H4 (cell line): ENCODE measurements around the gene GBE1. TPM values are rescaled to one million over a fixed set of nuclear protein-coding genes. Genes with fewer than 3 reads are reported as not detected.
"Not testable (repeated sequence)": the region's sequence is repeated elsewhere in the genome, so short reads cannot be mapped to it uniquely, and the experiment has no call there.

ENCODE experiments used
- DNase-seq: peaks from one replicate; pipeline ENCODE4 v3.0.0-alpha.2; 2015; ENCODE audit warnings: low spot score
- total RNA-seq: library from RNA; depleted of rRNA; stranded (reverse); fragments of >200 nt; shearing (Covaris generic); gene quantifications from 2 replicates; pipeline ENCODE4 v1.2.3, GENCODE V29; 2014

GBE1 gene
- total RNA-seq, 1 experiment from 2014 or later: 66.4 TPM

DNA sequence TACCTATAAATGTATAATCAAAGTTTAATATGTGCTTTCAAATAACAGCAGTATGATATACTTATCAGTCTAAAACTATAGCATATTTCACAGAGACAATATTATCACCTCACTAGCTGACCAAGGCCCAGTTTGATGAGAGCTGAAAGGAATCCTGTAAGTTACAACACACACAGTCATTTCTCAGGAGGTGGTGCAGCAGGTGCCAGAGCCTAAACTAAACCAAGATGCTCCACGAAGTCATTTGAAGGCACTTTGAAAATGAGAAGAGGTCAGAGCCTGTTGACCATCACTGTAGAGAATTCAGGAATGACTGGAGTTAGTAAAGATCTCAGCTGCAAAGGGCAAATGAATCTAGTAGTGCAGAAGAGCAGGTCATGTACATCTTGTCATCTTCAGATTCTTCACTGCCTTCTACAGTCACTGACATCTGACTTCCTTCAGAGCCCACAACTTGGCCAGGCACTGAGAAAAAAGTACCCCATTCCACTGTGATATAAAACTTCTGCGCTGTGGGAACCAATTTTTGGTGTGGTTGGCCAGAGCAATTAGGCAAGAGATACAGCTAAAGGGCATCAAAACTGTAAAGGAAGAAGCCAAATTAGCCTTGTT is 7.9 kb downstream of the GBE1 start:
- DNase-seq: no peak

DNA sequence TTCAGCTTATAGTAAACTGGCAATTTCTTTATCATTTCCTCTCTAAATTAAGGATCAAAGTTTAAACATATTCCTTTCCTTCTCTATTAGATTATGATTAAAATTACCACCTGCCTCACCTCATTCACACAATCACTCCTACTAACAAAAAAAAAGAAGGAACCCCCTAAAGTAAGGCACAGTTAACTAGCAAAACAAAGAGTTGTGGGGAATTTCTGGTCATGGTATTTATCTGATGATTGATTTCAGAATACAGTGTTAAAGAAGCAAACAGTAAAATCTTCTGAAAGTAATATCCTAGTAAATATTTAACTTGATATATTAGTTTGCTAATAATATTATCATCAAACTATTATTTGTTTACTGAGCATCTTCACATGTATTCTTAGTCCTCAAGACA is 8.8 kb downstream of the GBE1 start:
- no peak for DNase-seq

DNA sequence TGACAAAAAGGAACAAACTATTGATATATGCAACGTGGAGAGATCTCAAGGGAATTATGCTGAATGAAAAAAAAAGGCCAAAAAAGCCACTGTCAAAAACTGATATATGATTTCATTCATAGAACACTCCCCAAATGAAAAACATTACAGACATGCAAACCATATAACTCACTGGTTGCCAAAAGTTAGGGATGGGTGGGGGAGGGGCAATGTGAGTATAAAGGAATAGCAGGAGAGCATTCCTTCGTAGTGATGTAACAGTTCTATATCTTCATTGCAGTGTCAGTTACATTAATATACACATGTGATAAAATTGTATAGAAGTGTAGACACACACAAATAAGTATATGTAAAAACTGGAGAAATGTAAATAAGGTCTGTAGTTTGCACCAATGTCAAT is 12.2 kb downstream of the GBE1 start:
- no peak for DNase-seq

DNA sequence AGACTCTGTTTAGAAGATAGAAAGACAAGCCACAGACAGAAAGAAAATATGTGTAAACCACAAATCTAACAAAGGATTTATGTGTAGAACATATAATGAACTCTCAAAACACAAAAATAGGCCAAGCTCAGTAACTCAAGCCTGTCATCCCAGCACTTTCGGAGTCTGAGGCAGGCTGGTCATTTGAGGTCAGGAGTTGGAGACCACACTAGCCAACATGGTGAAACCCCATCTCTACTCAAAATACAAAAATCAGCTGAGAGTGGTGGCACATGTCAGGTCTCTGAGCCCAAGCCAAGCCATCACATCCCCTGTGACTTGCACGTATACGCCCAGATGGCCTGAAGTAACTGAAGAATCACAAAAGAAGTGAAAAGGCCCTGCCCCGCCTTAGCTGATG is 14.2 kb downstream of the GBE1 start:
- DNase-seq: not testable (repeated sequence)

DNA sequence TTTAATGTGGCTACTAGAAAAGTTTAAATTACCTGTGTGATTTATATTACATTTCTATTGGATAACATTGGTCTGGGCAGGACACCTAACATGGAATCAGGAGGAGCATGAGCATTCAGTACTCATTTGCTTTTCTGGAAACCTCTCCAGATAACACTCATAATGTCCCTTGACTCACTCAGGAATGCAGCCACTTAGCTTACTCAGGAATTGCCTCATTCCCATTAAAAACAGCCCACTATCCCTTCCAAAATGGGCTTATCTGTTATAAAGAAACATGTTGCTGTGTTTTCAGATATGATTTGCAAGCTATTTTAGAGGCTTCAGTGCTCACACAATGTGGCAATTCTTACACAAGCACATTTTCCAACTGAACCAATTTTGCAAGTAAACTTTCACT is 17.1 kb downstream of the GBE1 start:
- peak; percentile 79 for DNase-seq

DNA sequence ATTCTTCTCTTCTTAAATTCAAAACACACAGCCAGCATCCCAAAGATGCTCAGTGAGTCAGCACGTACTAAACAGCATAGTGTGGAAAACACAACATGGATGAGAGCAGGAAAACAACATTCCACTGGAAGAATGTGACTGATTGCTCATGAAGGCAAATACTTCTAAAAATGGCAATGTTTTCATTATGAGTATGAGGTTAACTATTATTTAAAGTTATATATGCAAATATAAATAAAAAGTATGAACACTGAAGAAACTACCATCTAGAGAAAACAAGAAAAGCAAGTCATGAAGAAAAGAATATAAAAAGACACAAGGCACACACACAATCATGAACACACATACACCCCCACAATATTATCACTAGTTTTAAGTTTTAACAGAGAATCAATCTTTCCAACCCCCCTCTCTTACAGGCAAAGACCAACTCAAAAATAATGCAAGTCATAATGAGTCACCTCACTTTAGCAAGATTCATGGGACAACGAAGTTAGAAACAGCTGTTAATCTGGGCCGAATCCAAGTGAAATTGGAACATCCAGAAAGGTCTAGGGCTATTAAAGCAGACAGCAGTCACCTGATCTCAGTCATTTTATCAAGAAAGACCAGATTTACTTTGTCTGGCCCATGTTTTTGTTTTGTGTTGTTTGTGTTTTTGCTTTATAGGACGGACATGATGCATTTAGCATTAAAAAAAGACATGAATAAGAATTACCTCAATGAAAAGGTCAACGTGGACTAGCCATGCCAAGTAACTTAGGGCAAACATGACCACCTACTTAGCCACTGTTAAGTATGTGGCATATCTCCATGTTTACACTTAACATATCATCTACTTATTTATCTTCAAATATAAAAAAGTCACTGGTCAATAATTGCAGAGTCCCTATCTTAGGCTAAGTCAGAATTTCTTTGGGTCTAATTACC is 18.1 kb downstream of the GBE1 start:
- peak; percentile 92 for DNase-seq

DNA sequence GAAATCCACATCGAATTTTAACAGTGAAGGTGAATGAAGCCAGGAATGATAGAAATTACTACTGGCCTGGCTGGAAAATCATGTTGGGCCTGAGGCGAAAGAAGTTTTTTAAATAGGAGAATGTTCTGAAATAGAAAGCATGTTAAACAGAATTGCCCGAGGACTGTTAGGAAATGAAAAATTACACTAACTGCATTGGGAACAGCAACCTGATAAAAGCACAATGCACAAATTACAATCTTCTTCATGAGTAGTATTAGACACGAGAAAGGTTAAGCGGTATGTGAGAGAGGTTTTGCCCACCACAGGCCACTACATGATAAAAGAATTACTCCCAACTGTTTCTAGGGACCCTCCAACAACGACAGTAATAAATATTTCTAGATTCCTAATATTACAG is 18.9 kb downstream of the GBE1 start:
- no peak for DNase-seq

DNA sequence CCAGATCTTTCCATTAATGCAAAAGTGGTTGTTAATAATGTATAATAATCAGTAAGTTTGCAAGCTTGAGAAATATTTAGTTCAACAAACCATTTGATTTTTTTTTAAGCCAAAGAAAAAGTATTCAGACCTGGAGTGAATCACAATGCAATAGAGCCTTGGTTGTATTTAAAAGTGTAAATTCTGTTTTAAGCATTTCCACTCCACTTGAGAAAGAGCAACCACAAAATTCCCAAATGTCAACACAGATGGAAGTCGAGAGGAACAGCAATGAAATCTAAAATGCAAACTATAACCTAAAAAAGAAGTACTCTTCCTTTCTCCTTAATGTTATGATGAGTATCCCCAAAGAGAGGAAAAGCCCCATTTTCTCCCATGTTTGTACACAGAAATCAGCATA is 20.2 kb downstream of the GBE1 start:
- DNase-seq: no peak

DNA sequence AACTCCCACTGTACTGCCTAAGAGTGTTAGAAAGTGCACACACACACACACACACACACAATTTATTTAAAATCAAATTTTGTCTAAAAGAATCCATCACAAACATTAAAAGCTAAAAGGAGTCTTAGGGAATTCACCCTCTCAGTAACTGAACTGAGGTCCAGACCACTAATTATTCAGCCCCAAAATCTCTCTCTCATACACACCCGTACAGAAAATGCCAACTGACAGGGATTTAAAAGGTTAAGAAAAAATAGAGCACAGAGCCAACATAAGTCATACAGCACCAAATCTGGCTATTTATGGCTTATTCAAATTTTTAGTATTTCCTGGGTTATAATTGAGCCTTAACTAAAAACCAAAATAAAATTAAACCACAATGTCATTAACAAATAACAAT is 20.7 kb downstream of the GBE1 start:
- no peak for DNase-seq

DNA sequence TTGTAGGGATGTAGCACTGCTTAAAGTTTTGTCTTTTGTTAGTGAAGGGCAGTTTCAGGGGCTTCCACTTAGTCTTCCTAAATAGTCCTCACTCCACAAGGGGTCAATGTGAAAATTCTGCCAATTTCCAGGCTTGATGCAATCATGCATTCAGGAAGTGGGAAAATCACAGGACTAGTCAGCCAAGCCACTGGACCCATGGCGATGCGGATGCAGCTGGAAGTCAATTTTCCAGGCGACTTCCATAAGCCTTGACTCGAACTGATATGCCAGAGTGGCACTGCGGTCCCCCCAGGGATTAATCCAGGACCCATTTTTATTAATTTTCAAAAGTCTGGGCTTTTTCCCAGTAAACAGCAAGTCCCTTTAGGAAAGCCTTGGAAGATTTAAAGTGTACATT is 26.1 kb downstream of the GBE1 start:
- DNase-seq: no peak

DNA sequence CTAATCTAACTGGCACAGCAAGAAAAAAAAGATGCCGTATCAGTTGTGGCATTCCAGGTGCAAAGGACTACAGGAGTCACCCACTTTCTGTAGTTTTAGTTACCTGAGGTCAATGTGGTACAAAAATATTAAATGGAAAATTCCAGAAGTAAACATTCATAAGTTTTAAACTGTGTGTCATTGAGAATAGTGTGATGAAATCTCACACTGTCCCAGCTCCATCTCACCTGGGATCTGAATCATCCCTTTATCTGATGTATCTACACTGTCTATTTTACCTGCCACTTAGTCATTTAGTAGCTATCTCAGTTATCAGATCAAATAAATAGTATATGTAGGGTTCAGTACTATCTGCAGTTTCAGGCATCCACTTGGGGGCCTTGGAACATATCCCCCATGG is 26.7 kb downstream of the GBE1 start:
- DNase-seq: no peak

DNA sequence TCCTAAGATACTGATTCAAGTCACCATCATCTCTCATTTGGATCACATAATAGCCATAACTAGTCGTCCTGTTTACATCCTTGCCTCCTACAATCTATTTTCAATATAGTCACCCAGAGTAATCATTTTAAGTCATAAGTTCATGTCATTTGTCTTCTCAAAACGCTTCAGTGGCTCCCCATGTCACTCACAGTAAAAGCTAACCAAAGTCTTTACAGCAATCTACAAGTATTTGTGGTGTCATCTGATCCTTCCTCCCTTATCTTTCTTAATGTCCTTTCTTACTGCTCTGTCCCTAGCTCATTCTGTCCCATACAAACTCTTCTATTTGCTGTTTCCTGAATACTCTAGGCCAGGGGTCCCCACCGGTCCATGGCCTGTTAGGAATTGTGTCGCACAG is 28.8 kb downstream of the GBE1 start:
- DNase-seq: no peak

DNA sequence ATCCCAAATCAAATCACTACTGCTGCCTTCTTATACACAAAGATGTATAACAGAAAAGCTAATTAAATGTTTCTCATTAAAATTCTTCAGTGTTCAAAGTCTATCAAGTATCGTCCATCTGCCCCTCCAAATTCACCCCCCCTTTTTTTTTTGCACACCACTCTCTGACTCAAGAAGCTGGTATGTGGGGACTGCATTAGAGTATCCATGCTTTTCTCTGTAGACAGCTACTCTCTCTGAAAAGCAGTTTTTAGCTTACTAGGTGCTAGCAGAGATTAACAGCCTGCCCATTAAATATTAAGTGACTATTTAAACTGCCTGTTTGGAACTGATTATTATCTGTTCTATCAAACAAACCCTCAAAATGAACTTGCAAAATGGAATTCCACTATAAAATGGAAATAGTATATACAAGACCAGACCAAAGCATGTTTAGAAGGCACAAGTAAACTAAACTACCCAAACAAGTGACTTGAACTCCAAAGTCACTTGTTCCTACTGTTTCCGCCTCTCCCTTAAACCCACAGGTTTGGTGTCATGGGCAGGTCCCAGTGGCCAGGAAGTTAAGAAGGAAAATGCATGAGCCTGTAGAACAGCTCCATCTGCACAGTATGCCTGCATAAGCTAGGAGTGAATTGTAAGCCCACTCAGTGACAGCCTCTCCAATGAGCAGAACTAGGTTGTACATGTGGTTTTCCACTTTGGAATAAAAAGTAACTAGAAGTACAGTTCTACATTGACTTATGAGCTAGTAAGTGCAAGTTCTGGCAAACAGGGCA is 32.5 kb downstream of the GBE1 start:
- no peak for DNase-seq

DNA sequence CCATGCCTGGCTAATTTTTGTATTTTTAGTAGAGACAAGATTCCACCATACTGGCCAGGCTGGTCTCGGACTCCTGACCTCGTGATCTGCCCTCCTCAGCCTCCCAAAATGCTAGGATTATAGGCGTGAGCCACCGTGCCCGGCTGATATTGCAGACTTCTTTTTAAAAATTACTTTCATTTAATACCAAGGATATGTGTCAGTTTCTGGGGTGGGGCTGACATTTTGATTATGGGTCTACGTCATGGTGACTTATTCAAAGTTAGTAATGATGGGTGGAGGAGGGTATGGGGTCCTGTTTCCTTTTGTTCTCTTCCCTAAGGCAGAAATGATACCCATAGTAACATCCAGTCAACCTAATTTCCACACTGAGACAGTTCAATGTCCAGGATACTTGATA is 34.7 kb downstream of the GBE1 start:
- DNase-seq: no peak

DNA sequence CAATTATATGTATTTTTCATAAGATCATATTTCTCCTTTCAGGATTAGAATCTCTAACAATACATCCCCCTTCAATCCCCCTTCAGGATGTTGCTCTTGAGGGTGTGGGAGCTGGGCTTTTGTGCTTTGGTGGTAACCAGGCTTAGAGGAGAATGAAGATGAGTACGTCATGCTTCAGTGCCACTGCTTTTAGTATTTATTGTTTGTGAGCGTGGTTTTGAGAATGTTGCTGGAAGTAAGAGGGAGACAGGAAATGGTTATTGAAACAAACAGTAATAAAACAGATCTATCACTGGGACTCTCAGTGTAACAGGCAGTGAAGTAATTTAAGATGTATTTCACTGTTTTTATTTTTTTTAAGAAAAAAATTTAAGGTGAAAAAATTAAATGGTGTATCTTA is 35.3 kb downstream of the GBE1 start:
- DNase-seq: peak; percentile 29

DNA sequence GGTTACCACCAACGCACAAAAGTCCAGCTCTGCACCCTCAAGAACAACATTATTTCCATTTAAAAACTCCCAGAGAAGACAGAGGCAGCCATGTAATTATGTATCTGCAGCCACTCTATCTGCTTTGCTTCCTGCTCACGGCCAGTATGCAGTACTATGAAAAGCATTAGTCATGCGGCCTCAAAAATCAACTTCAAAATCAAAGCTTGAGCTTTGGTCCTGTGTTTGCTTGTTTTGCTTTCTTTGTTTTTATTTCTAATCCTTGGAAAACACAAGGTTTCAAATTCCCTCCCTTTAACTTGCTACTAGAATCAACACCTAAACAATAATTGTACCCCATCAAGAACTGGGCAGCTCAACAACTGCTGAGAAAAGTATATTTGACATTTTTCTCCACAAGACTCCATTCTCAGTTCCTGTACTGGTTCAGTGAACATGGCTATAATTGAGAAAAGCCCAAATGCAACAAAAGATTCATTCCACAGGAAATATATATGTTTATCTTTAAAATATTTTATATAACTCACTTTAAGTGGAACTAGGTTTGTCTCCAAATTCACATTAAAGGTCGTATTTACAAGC is 37.6 kb downstream of the GBE1 start:
- peak; percentile 34 for DNase-seq

DNA sequence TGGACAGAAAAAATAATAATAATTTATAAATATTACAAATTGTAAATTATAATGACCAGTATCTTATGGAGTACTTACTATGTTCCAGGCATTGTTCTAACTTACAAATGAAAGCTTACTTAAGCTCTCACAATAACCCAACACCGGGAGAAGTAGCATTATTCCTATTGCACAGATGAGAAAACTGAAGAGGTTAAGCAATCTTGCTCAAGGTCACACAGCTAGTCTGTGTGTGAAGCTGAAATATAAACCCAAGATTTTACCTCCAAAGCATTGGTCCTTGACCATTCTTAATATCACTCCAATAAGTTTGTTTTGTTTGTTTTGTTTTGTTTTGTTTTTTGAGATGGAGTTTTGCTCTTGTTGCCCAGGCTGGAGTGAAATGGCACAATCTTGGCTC is 43.1 kb downstream of the GBE1 start:
- DNase-seq: no peak

DNA sequence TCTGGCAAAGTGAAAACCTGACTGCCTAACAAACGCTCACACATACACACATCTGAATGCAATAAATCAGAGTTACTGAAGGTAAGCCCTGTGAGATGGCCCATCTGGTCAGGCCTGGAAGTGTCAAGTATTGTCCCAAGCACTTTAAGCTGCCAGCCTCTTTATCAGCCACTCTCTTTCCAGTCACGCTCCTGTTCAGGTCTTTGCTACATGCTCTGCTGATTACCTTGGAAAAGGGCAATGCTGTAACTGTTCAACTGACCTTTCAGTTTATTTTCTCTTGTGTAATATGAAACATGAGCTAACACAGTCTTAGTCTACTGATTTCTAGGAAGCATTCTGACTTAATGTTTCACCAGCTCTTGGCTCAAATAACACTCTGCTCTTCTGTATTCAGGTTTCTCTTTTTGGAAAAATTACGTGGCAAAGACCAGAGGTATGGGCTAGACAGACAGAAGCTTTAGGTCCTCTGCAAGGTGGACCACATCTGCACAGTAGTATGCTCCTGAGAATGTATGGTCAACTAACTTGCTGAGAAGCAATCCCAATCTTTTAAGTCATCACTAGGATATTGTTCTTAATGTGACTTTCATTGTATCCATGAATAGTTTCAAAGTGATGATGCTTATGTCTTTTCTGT is 44.5 kb downstream of the GBE1 start:
- DNase-seq: peak; percentile 53

DNA sequence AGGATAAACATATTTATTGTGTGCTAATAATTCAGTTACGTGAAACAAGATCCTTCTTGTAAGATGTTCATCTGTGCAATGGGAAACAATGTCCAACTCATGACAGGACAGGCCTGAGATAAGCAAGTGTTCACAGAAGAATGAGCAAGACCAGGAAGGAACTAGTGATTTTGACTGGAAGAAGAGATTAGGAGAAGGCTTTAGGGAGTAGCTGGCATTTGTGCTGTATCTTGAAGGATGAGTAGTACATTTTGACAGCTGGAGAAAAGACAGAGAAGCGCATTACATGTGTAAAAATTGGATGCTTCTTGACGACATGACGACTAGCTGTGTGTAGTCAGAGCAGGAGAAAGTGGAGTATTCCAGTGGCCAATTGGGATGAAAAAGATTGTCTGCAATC is 48.4 kb downstream of the GBE1 start:
- DNase-seq: no peak

DNA sequence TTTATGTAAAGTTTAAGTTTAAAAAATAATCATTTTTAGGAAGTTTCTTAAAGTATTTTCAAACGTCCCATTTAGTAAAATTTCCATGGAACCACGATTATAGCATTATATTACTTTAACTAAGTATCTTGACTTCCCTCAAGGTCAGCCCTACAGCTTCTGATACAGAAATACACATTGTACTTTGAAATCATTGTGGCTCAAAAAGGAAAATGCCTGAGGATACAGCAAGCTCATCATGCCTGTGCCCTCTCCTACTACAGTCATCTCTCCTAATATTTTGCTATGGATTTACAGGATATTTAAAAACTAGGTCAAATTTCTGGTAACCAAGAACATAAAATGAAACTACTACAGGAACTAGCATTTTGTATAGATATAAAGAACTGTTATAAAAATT is 51.8 kb downstream of the GBE1 start:
- DNase-seq: no peak

DNA sequence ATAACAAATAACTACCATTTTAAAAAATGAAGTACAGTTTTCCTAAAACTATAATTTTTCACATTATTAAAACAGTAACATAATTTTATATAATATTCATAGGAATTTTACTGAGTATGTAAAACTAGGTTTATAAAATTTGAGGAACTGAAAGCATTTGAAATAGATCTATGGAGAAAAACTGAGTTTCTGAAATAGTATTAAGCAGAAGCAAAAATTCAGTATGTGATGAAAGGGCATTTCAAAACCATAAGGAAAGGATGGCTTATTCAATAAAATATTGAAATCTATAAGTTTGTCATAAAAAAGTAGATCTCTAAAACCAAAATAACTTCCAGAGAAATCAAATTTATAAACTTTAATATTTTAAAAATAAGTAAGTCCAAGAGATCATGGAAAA is 53.4 kb downstream of the GBE1 start:
- DNase-seq: no peak

DNA sequence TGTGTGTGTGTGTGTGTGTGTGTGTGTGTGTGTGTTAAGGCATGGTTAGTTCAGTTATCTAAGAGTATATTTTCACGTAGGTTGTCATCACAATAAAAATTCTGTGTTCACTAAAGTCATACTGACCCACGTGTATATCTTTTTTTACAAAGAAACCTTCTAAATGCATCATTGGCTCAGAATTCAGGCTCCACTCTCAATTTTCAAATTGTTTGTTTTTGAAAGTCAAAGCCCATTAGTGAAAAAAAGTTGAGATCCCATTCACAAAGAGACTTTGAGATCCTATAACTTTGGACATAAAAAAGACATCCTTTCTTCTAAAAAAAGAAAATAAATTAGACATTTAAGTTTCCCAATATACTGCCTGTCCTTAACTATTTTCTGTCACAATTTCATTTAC is 59.3 kb downstream of the GBE1 start:
- DNase-seq: no peak
